ENCODE results near the gene MDM4. TPM values are rescaled to one million over a fixed set of nuclear protein-coding genes. Genes with fewer than 3 reads are reported as not detected.

The MDM4 gene
- total RNA-seq, 1 donor from 2014 or later: 80.3 TPM

GRCh38 chr1:204495078-204495753, 21.0 kb upstream of the MDM4 start:
- Mint-ChIP-seq H3K9me3 (no peaks in the 10 kb centered on the region), H3K27ac (peak overlapping the region; percentile 96), H3K36me3 (ENCODE audit: low read depth) (peaks cover 1% of the 10 kb centered on the region), H3K27me3 (ENCODE audit: insufficient read depth) (no peaks in the 10 kb centered on the region), H3K4me3 (peak overlapping the region; percentile 95), H3K4me1 (ENCODE audit: low read depth) (peaks cover 56% of the 10 kb centered on the region)
- intact Hi-C loops (cut with micrococcal nuclease): loop anchor here (1.0 to 2.0 kb wide), 3 partner anchors 8 to 64 kb away; partner anchors contain the start of gene MDM4
- DNase-seq (ENCODE audit: low spot score): no peak

- Mint-ChIP-seq H3K9me3 (no peaks in the 10 kb centered on the region), H3K4me3 (peak overlapping the region; percentile 95), H3K27ac (peak overlapping the region; percentile 49), H3K36me3 (ENCODE audit: low read depth) (peaks cover 1% of the 10 kb centered on the region), H3K4me1 (ENCODE audit: low read depth) (peaks cover 52% of the 10 kb centered on the region), H3K27me3 (ENCODE audit: insufficient read depth) (no peaks in the 10 kb centered on the region)
- no peak for DNase-seq (ENCODE audit: low spot score)
- intact Hi-C loops (cut with micrococcal nuclease): loop anchor here (1.0 to 2.0 kb wide), 3 partner anchors 8 to 65 kb away; partner anchors contain the start of gene MDM4
Measured at GRCh38 chr1:204495777-204496176, 20.4 kb upstream of the MDM4 start.

- Mint-ChIP-seq H3K27ac (no peak overlapping the region), H3K27me3 (ENCODE audit: insufficient read depth) (no peaks in the 10 kb centered on the region), H3K4me1 (ENCODE audit: low read depth) (peaks cover 40% of the 10 kb centered on the region), H3K9me3 (no peaks in the 10 kb centered on the region), H3K36me3 (ENCODE audit: low read depth) (no peaks in the 10 kb centered on the region), H3K4me3 (no peak overlapping the region)
- DNase-seq (ENCODE audit: low spot score): no peak
- intact Hi-C loops (cut with micrococcal nuclease): no loop called here
Measured at GRCh38 chr1:204498981-204499380, 17.2 kb upstream of the MDM4 start.

- Mint-ChIP-seq H3K9me3 (no peaks in the 10 kb centered on the region), H3K4me3 (no peak overlapping the region), H3K27me3 (ENCODE audit: insufficient read depth) (no peaks in the 10 kb centered on the region), H3K4me1 (ENCODE audit: low read depth) (peaks cover 40% of the 10 kb centered on the region), H3K36me3 (ENCODE audit: low read depth) (no peaks in the 10 kb centered on the region), H3K27ac (no peak overlapping the region)
- no peak for DNase-seq (ENCODE audit: low spot score)
- intact Hi-C loops (cut with micrococcal nuclease): no loop called here
Measured at GRCh38 chr1:204499511-204500468, 16.4 kb upstream of the MDM4 start.

GRCh38 chr1:204502241-204502640, 14.0 kb upstream of the MDM4 start:
- no peak overlapping the region for H3K4me3 Mint-ChIP-seq
- no peaks in the 10 kb centered on the region for H3K9me3 Mint-ChIP-seq
- intact Hi-C loops (cut with micrococcal nuclease): no loop called here
- H3K4me1 Mint-ChIP-seq (ENCODE audit: low read depth): peaks cover 42% of the 10 kb centered on the region
- DNase-seq (ENCODE audit: low spot score): no peak
- no peak overlapping the region for H3K27ac Mint-ChIP-seq
- no peaks in the 10 kb centered on the region for H3K36me3 Mint-ChIP-seq (ENCODE audit: low read depth)
- H3K27me3 Mint-ChIP-seq (ENCODE audit: insufficient read depth): peaks cover 6% of the 10 kb centered on the region

GRCh38 chr1:204503122-204503912, 12.9 kb upstream of the MDM4 start:
- Mint-ChIP-seq H3K4me3 (no peak overlapping the region), H3K9me3 (no peaks in the 10 kb centered on the region), H3K4me1 (ENCODE audit: low read depth) (peaks cover 52% of the 10 kb centered on the region), H3K27me3 (ENCODE audit: insufficient read depth) (peaks cover 6% of the 10 kb centered on the region), H3K36me3 (ENCODE audit: low read depth) (no peaks in the 10 kb centered on the region), H3K27ac (no peak overlapping the region)
- no peak for DNase-seq (ENCODE audit: low spot score)
- intact Hi-C loops (cut with micrococcal nuclease): loop anchor here (1.0 kb wide), 4 partner anchors 8 to 341 kb away; no protein-coding TSS in a partner anchor

GRCh38 chr1:204503913-204504519, 12.2 kb upstream of the MDM4 start:
- Mint-ChIP-seq H3K27ac (no peak overlapping the region), H3K4me3 (no peak overlapping the region), H3K9me3 (no peaks in the 10 kb centered on the region), H3K27me3 (ENCODE audit: insufficient read depth) (peaks cover 6% of the 10 kb centered on the region), H3K4me1 (ENCODE audit: low read depth) (peaks cover 48% of the 10 kb centered on the region), H3K36me3 (ENCODE audit: low read depth) (no peaks in the 10 kb centered on the region)
- intact Hi-C loops (cut with micrococcal nuclease): loop anchor here (1.0 kb wide), 4 partner anchors 9 to 342 kb away; no protein-coding TSS in a partner anchor
- DNase-seq (ENCODE audit: low spot score): no peak

- Mint-ChIP-seq H3K4me3 (peak overlapping the region; percentile 94), H3K9me3 (no peaks in the 10 kb centered on the region), H3K27ac (peak overlapping the region; percentile 98), H3K27me3 (ENCODE audit: insufficient read depth) (peaks cover 6% of the 10 kb centered on the region), H3K36me3 (ENCODE audit: low read depth) (no peaks in the 10 kb centered on the region), H3K4me1 (ENCODE audit: low read depth) (peaks cover 41% of the 10 kb centered on the region)
- intact Hi-C loops (cut with micrococcal nuclease): loop anchor here (1.0 to 5.0 kb wide), 5 partner anchors 16 to 1178 kb away; partner anchors contain the start of gene PPP1R15B
- no peak for DNase-seq (ENCODE audit: low spot score)
Measured at GRCh38 chr1:204505674-204506200, 10.5 kb upstream of the MDM4 start.

- peak overlapping the region; percentile 98 for H3K27ac Mint-ChIP-seq
- intact Hi-C loops (cut with micrococcal nuclease): loop anchor here (1.0 to 5.0 kb wide), 5 partner anchors 15 to 1179 kb away; partner anchors contain the start of gene PPP1R15B
- DNase-seq (ENCODE audit: low spot score): peak; percentile 72
- peaks cover 6% of the 10 kb centered on the region for H3K27me3 Mint-ChIP-seq (ENCODE audit: insufficient read depth)
- H3K36me3 Mint-ChIP-seq (ENCODE audit: low read depth): no peaks in the 10 kb centered on the region
- H3K9me3 Mint-ChIP-seq: no peaks in the 10 kb centered on the region
- H3K4me1 Mint-ChIP-seq (ENCODE audit: low read depth): peaks cover 45% of the 10 kb centered on the region
- H3K4me3 Mint-ChIP-seq: peak overlapping the region; percentile 94
Measured at GRCh38 chr1:204506201-204506968, 9.8 kb upstream of the MDM4 start.

GRCh38 chr1:204506969-204507316, 9.3 kb upstream of the MDM4 start:
- intact Hi-C loops (cut with micrococcal nuclease): loop anchor here (1.0 to 5.0 kb wide), 7 partner anchors 9 to 1180 kb away; partner anchors contain the start of genes MDM4 and PPP1R15B
- Mint-ChIP-seq H3K27ac (peak overlapping the region; percentile 98), H3K9me3 (no peaks in the 10 kb centered on the region)

More at GRCh38 chr1:204506969-204507316, 9.3 kb upstream of the MDM4 start:
- Mint-ChIP-seq H3K36me3 (ENCODE audit: low read depth) (no peaks in the 10 kb centered on the region), H3K4me3 (peak overlapping the region; percentile 94), H3K4me1 (ENCODE audit: low read depth) (peaks cover 48% of the 10 kb centered on the region), H3K27me3 (ENCODE audit: insufficient read depth) (peaks cover 6% of the 10 kb centered on the region)
- peak; percentile 87 for DNase-seq (ENCODE audit: low spot score)

All from activated T-helper 1 cell treated with anti-CD3 and anti-CD28 coated beads, Interleukin-12 subunit alpha, Interleukin-12 subunit beta, Interleukin-2, Interleukin-4 antibody, amounts not matched to agents 30 ng/mL and 10 ng/mL and 1 ng/mL, durations not matched to agents 14 hours and 24 hours and 36 hours (primary cell).